BLaER1 treated with 17β-estradiol and CSF1 and Interleukin-3, amounts not matched to agents 10 nM and 100 nM (cell line): ENCODE data around the gene CDC37.

Experiments
- H3K27ac ChIP-seq, 11 experiments: shearing (Covaris generic); formaldehyde crosslinking; 2 replicates each; pipeline ENCODE4 v1.8.1; 2022
- H3K27me3 ChIP-seq, 11 experiments: shearing (Covaris generic); formaldehyde crosslinking; 2 replicates each; pipeline ENCODE4 v1.8.1; 2022
- H3K36me3 ChIP-seq, 11 experiments: shearing (Covaris generic); formaldehyde crosslinking; 2 replicates each; pipeline ENCODE4 v1.8.1; 2022
- H3K4me1 ChIP-seq, 10 experiments: shearing (Covaris generic); formaldehyde crosslinking; 2 replicates each; pipeline ENCODE4 v1.8.1; 2022
- H3K4me2 ChIP-seq, 11 experiments: shearing (Covaris generic); formaldehyde crosslinking; 2 replicates each; pipeline ENCODE4 v1.8.1; 2022
- H3K4me3 ChIP-seq, 10 experiments: shearing (Covaris generic); formaldehyde crosslinking; 2 replicates each; pipeline ENCODE4 v1.8.1; 2022
- H3K9ac ChIP-seq, 11 experiments: shearing (Covaris generic); formaldehyde crosslinking; 2 replicates each; pipeline ENCODE4 v1.8.1; 2022
- H3K9me3 ChIP-seq, 11 experiments: shearing (Covaris generic); formaldehyde crosslinking; replicated peaks in 1 of 11; 2 replicates each; pipeline ENCODE4 v1.8.1; 2022
- H4K20me1 ChIP-seq, 11 experiments: shearing (Covaris generic); formaldehyde crosslinking; 2 replicates each; pipeline ENCODE4 v1.8.1; 2022
- Cebpa-rat ChIP-seq, 11 experiments: shearing (Covaris generic); IDR thresholded peaks; 2 replicates each; pipeline ENCODE4 v1.8.1; 2022

CDC37 gene

DNA sequence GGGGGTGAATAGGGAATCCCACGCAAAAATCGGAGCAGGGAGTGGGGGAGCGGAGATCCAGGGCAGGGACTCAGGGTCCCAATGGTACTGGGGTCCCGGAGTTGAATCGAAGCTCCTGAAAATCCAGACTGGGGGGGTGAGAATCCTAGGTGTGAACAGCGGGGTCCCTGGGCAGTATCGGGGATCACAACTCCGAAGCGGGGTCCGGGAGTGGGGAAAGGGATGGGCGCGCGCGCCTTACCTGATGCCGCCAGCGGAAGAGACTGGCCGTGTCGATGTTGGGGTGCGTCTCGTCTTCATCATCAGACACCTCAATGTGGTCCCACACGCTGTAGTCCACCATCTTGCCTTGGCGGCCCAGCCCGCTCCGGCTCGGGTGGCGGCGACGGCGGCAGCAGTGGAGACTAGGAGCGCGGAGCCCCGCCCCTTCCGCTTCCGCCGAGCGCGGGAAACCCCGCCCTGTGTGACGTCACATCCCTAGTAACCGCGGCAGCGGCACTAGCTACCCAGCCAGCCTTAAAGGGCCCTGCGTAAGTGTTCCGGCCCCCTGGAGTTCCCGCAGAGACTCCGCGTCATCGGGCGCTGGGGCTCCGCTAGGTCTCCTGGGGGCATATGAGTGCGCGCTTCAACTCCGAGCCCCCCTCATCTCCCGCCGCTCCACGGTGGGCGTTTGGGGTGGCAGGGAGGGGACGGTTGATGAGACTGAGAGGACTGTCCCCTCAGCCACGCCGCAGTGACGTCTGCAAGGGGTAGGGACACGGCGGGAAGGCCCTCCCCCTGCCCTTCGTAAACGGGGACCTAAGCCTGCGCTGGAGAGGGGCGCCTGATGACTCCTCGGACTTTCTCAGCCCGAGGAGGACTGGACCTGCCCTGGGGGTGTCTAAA is at the start of gene CDC37:
CDC37 (minus strand) TSS at position 406 of the 885 bp plus-strand sequence; CDS start at position 343, 63 bp downstream.
- H3K4me3 ChIP-seq = peak within 1 kb of the TSS; percentile 84 to 100 (median 92)
- peaks cover 20 to 36% (median 28%) of the 10 kb centered on the region in 11 experiments; a peak in 20 of 22 replicates for H3K36me3 ChIP-seq
- no peak for TF ChIP-seq Cebpa-rat (IDR thresholded peaks at IDR 0.05)
- peaks cover 28 to 53% (median 43%) of the 10 kb centered on the region in 11 experiments for H4K20me1 ChIP-seq
- H3K9me3 ChIP-seq = no peaks in the 10 kb centered on the region
- H3K4me1 ChIP-seq = peaks cover 71 to 82% (median 78%) of the 10 kb centered on the region in 10 experiments
- peak within 1 kb of the TSS; percentile 93 to 100 (median 98) for H3K4me2 ChIP-seq
- peak within 1 kb of the TSS; percentile 76 to 92 (median 80) for H3K27ac ChIP-seq
- peak within 1 kb of the TSS; percentile 88 to 97 (median 91) for H3K9ac ChIP-seq
- no peaks in the 10 kb centered on the region for H3K27me3 ChIP-seq

DNA sequence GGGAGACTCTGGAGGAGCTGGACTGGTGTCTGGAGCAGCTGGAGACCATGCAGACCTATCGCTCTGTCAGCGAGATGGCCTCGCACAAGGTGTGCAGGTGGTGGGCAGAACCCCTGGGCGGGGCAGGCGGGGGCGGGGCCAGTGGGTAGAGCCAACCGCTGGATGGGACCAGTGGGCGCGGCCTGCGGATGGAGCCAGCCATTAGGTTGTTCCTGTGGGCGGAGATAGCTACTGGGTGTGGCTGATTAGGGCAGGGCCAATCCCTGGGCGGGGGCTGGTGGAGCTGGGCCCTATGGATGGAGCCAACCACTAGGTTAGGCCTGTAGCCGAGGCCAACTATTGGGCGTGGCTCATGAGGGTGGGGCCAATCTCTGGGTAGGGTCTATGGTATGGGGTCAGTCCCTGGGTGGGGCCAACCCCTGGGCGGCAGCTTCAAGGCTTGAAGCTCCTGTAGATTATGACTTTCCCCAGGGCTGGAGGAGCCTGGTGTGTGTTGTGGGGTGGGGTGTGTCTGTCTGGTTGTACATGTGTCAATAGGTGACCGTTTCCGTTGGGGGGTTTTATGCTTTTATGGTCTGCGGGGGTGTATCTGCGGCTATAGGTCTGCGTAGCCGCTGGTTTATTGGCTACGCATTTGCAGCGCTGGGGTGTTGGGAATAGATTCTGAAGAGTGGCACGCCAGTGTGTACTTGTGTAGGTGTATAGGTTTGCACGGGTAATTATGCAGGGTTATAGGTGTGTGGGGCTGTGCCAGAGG is 47.7 kb upstream of the CDC37 start:
- peaks cover 0 to 44% (median 19%) of the 10 kb centered on the region in 11 experiments; a peak in 16 of 22 replicates for H3K36me3 ChIP-seq
- no peak overlapping the region for H3K4me3 ChIP-seq
- H3K9me3 ChIP-seq = no peaks in the 10 kb centered on the region
- TF ChIP-seq Cebpa-rat (IDR thresholded peaks at IDR 0.05) = no peak
- peak overlapping the region in 8 of 11 experiments; percentile 1 to 30 (median 18); a peak in 8 of 22 replicates for H3K4me2 ChIP-seq
- H3K27me3 ChIP-seq = no peaks in the 10 kb centered on the region
- no peak overlapping the region for H3K9ac ChIP-seq
- H4K20me1 ChIP-seq = peaks cover 0 to 41% (median 15%) of the 10 kb centered on the region in 11 experiments; a peak in 11 of 22 replicates
- H3K4me1 ChIP-seq = peaks cover 8 to 45% (median 33%) of the 10 kb centered on the region in 10 experiments; a peak in 18 of 20 replicates
- no peak overlapping the region for H3K27ac ChIP-seq

DNA sequence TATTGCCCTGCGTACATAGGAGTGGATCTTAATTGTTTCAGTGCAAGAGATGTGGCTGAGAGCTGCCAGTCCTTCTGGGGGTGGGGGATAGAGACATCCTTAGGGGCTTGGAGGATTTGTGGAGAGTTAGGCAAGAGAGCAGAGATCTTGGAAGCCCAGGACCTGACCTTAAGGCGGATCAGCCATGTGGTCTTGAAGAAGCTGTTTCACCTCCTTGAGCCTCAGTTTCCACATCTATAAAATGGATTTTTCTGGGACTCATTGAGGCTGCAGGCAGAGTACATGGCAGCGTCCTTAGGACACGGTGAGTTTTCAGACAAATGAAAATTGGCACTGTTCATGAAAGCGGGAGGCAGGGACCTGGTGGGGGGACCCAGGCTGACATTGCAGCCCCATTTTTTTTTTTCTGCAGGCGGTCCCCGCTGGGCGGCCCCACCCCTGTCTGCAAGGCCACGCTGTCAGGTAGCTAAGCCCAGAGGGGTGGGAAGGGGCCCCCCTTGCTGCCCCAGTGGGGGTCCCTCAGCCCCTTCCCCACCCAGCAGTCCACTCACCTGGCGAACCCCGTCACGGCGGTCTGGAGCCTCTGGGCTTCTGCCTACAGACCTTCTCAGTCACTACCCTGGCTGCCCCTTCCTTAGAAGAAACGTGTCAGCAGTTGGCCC is 47.0 kb upstream of the CDC37 start:
- Histone ChIP-seq H3K27me3 (no peaks in the 10 kb centered on the region), H4K20me1 (peaks cover 0 to 43% (median 16%) of the 10 kb centered on the region in 11 experiments; a peak in 11 of 22 replicates), H3K9ac (no peak overlapping the region), H3K4me2 (no peak overlapping the region), H3K4me1 (peaks cover 8 to 46% (median 34%) of the 10 kb centered on the region in 10 experiments; a peak in 18 of 20 replicates), H3K36me3 (peaks cover 0 to 38% (median 19%) of the 10 kb centered on the region in 11 experiments; a peak in 16 of 22 replicates), H3K9me3 (no peaks in the 10 kb centered on the region), H3K27ac (no peak overlapping the region), H3K4me3 (no peak overlapping the region)
- no peak for TF ChIP-seq Cebpa-rat (IDR thresholded peaks at IDR 0.05)

DNA sequence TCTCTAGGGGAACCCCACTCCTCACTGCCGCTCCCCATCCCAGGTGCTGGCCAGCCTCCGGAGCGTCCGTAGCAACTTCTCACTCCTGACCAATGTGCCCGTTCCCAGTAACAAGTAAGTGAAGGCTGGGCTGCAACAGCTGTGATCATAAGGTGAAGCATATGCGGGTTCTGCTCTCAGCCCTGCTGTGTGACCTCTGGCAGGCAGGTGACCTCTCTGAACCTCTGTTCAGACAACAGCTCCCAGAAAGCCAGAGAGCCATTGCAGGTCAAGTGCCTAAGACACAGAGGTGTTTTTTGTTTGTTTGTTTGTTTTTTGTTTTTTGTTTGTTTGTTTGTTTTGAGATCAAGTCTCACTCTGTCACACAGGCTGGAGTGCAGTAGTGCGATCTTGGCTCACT is 45.7 kb upstream of the CDC37 start:
- H3K4me3 ChIP-seq = no peak overlapping the region

DNA sequence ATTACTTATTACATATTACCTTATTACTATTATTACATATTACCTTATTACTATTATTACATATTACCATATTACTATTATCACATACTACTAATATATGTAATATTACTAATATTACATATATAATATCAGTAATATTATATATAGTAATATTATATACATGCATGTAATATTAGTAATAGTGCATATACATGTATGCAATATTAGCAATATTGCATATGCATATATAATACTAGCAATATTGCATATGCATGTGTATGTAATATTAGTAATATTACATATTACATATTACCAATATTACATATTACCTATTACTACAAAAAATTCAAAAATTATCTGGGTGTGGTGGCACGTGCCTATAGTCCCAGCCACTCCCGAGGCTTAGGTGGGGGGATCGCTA is 39.4 kb upstream of the CDC37 start:
- no peak for TF ChIP-seq Cebpa-rat (IDR thresholded peaks at IDR 0.05)
- H3K4me2 ChIP-seq = no peak overlapping the region
- H3K4me3 ChIP-seq = no peak overlapping the region
- H4K20me1 ChIP-seq = peaks cover 0 to 27% (median 6%) of the 10 kb centered on the region in 11 experiments; a peak in 7 of 22 replicates
- H3K9me3 ChIP-seq = no peaks in the 10 kb centered on the region
- no peak overlapping the region for H3K27ac ChIP-seq
- peaks cover 0 to 17% (median 9%) of the 10 kb centered on the region in 10 experiments; a peak in 13 of 20 replicates for H3K4me1 ChIP-seq
- H3K27me3 ChIP-seq = no peaks in the 10 kb centered on the region
- H3K9ac ChIP-seq = no peak overlapping the region
- peaks cover 0 to 4% (median 0%) of the 10 kb centered on the region in 11 experiments; a peak in 6 of 22 replicates for H3K36me3 ChIP-seq

More for the DNA sequence above, 45.7 kb upstream of the CDC37 start:
- Histone ChIP-seq H3K4me1 (peaks cover 8 to 44% (median 35%) of the 10 kb centered on the region in 10 experiments; a peak in 18 of 20 replicates), H3K27ac (no peak overlapping the region), H3K27me3 (no peaks in the 10 kb centered on the region), H3K4me2 (no peak overlapping the region), H4K20me1 (peaks cover 0 to 49% (median 16%) of the 10 kb centered on the region in 11 experiments; a peak in 11 of 22 replicates), H3K36me3 (peaks cover 0 to 28% (median 14%) of the 10 kb centered on the region in 11 experiments; a peak in 16 of 22 replicates), H3K9ac (no peak overlapping the region), H3K9me3 (no peaks in the 10 kb centered on the region)
- TF ChIP-seq Cebpa-rat (IDR thresholded peaks at IDR 0.05) = no peak

DNA sequence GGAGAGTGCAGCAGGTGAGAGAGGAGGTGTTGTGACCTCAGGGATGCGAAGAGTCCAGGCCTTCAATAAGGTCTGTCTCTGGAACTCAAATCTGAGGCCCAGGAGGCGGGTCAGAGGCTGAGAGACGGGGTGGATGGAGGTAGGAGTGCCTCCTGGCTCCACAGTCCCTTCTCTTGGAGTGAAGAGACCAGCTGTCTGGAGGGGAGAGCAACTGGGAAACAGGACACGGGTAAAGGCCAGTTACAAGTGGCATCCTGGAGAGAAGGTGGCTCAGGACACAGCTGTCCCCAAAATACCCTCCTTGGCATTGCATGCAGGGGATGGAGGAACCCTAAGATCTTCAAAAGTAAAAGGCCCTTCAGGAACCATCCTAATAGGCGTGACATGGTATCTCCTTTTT is 36.2 kb upstream of the CDC37 start:
- TF ChIP-seq Cebpa-rat (IDR thresholded peaks at IDR 0.05) = no peak
- Histone ChIP-seq H3K27me3 (no peaks in the 10 kb centered on the region), H3K9ac (no peak overlapping the region), H3K4me2 (no peak overlapping the region), H3K36me3 (peaks cover 0 to 4% (median 0%) of the 10 kb centered on the region in 11 experiments; a peak in 1 of 22 replicates), H3K9me3 (no peaks in the 10 kb centered on the region), H3K4me1 (peaks cover 9 to 29% (median 17%) of the 10 kb centered on the region in 10 experiments), H3K4me3 (no peak overlapping the region), H4K20me1 (peaks cover 0 to 24% (median 0%) of the 10 kb centered on the region in 11 experiments; a peak in 7 of 22 replicates), H3K27ac (no peak overlapping the region)

DNA sequence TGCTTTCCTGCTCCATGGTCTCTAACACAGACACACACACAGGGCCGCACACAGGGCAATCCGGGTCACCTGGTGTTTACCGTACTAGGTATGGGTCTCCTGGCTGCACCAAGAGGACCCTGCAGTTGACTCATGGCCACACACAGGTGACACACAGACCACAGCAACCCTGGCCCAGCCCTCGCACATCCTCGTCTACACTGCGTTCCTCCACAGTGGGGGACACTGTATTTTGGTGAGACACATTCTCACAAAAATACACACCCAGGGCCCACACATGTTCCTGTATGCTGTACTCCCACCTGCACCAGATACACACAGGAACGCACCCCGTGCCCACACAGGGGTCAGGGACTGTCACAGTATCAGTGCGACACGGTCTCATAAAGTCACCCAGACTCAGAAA is 29.8 kb upstream of the CDC37 start:
- H3K9me3 ChIP-seq = no peaks in the 10 kb centered on the region
- H4K20me1 ChIP-seq = peaks cover 0 to 61% (median 7%) of the 10 kb centered on the region in 11 experiments; a peak in 8 of 22 replicates
- peak overlapping the region; percentile 79 to 98 (median 94); a peak in 19 of 22 replicates for H3K4me2 ChIP-seq
- no peak for TF ChIP-seq Cebpa-rat (IDR thresholded peaks at IDR 0.05)
- peak overlapping the region in 8 of 11 experiments; percentile 41 to 82 (median 70); a peak in 9 of 22 replicates for H3K9ac ChIP-seq
- H3K4me3 ChIP-seq = peak overlapping the region in 1 of 10 experiments; percentile 44; a peak in 1 of 20 replicates
- H3K27me3 ChIP-seq = peaks cover 0 to 13% (median 0%) of the 10 kb centered on the region in 11 experiments; a peak in 4 of 22 replicates
- no peaks in the 10 kb centered on the region for H3K36me3 ChIP-seq
- peaks cover 53 to 87% (median 77%) of the 10 kb centered on the region in 10 experiments for H3K4me1 ChIP-seq
- peak overlapping the region in 2 of 11 experiments; percentile 54 to 73; a peak in 4 of 22 replicates for H3K27ac ChIP-seq

DNA sequence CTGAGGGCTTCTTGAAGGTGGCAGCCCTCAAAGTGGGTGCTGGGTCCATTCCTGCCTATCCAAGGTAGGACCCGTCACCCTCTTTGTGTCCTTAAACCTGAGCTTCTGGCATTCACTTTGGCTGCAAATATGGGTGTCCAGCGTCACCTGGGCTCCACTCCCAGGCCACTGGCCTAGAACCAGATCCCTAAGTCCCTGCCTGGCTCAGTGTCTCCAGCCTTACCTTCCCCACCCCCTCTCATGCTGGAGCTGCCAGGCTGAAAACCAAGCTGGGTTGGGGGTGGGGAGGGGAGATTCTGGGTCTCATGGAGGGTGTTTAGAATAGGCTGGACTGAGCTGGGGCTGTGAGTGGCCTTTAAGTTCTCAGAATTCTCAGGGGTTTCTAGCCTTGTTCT is 29.4 kb upstream of the CDC37 start:
- peaks cover 0 to 62% (median 7%) of the 10 kb centered on the region in 11 experiments; a peak in 8 of 22 replicates for H4K20me1 ChIP-seq
- peak overlapping the region in 9 of 10 experiments; percentile 39 to 66 (median 53); a peak in 15 of 20 replicates for H3K4me3 ChIP-seq
- peak overlapping the region; percentile 79 to 98 (median 94) for H3K4me2 ChIP-seq
- H3K27me3 ChIP-seq = peaks cover 0 to 13% (median 0%) of the 10 kb centered on the region in 11 experiments; a peak in 4 of 22 replicates
- peak overlapping the region; percentile 55 to 82 (median 69); a peak in 21 of 22 replicates for H3K9ac ChIP-seq
- no peaks in the 10 kb centered on the region for H3K9me3 ChIP-seq
- no peak for TF ChIP-seq Cebpa-rat (IDR thresholded peaks at IDR 0.05)
- peaks cover 56 to 87% (median 80%) of the 10 kb centered on the region in 10 experiments for H3K4me1 ChIP-seq
- H3K36me3 ChIP-seq = no peaks in the 10 kb centered on the region
- H3K27ac ChIP-seq = peak overlapping the region; percentile 30 to 82 (median 66); a peak in 20 of 22 replicates
